Body of pancreas (tissue), 4 donors: ENCODE measurements around the gene PDE11A.

Experiments
- CTCF ChIP-seq, 7 experiments: fragments of 450-650 bp in 4 of 7; fragments of 200-600 bp in 3 of 7; sonication (generic) in 3 of 7; IDR thresholded peaks; one replicate each; pipeline ENCODE4 v1.5.1; 2016 to 2019; ENCODE audit warnings: antibody characterized with exemption in 7 of 7
- POLR2A ChIP-seq, 3 donors: fragments of 450-650 bp; IDR thresholded peaks; one replicate each; pipeline ENCODE4 v1.6.1; 2016; ENCODE audit warnings: antibody characterized with exemption in 3 of 3, mild to moderate bottlenecking in 2 of 3

- TF ChIP-seq POLR2A (IDR thresholded peaks at IDR 0.05) (no peak), CTCF (IDR thresholded peaks at IDR 0.05) (no peak)
Observed at GRCh38 chr2:178006710-178007109, 65.9 kb downstream of the PDE11A start.
